GM12872 (cell line): ENCODE data around the gene B4GALNT3.

Source experiments
- CTCF ChIP-seq: IDR thresholded peaks from 3 replicates; pipeline ENCODE4 v1.5.1; 2011; ENCODE audit warnings: low read depth, mild to moderate bottlenecking, low read length, moderate library complexity; ENCODE audit not compliant: insufficient read depth

B4GALNT3 gene

GRCh38 chr12:461425-461824 is 1.7 kb downstream of the B4GALNT3 start:
- no peak for TF ChIP-seq CTCF

- TF ChIP-seq CTCF: no peak
Measured at GRCh38 chr12:462936-463705, 3.4 kb downstream of the B4GALNT3 start.

- no peak for TF ChIP-seq CTCF
Measured at GRCh38 chr12:464484-465267, 4.9 kb downstream of the B4GALNT3 start.

DNA sequence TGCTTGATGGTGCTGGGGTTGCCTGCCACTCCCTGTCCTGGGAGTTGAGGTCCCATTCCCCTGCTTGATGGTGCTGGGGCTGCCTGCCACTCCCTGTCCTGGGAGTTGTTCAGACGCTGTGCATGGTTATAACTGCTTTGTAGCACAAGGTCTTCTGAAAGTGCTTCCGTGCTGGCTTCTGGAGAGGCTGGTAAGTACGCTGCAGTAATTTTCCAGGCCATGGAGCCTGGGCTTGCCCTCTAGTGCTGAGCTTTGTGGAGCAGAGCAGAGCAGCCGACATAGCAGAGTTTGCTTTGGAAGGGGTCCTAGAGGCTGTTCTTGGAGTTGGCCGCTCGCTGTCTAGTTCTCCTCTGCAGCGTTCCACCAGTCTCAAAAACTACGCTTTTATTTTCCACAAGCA is 6.3 kb downstream of the B4GALNT3 start:
- TF ChIP-seq CTCF: no peak

DNA sequence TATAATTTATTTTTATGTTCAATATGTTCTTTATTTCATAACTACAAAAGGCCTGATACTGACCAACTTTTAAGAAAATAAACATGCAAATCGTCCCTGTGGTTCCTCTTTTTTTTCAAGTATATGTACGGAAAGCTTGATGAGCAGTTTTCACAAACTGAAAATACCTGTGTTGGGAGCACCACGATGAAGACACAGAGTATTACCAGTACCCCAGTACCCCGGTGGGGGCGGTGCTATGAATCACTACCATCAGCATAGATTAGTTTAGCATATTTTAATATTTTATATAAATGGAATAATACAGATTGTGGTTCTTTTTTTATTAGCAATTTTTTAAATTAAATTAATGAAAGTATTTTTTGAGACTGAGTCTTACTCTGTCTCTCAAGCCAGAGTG is 7.0 kb downstream of the B4GALNT3 start:
- no peak for TF ChIP-seq CTCF

DNA sequence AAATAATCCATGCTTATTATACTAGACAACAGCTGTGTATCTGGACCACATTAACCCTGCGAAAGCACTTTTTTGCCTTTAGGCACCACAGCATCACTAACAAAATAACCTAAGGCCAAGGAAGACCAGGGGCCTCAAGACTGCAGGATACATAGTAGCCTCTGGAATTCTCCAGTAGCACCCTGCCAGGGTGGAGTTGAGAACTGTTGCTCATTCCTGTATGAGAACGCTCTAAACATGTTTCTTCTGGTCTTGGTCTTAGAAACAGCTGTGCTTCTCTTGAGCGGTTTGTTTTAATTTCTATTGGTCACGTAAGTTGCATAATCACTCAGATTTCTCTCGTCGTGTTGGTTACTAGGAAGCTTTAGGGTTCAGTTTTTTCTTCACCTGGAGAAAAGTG is 7.9 kb downstream of the B4GALNT3 start:
- TF ChIP-seq CTCF: no peak

GRCh38 chr12:468671-469389 is 9.1 kb downstream of the B4GALNT3 start:
- TF ChIP-seq CTCF: no peak
